Progenitor cell of endocrine pancreas (in vitro differentiated cells): ENCODE results near the gene LGI4. TPM values are rescaled to one million over a fixed set of nuclear protein-coding genes. Genes with fewer than 3 reads are reported as not detected.

ENCODE experiments used
- DNase-seq: peaks from one replicate; pipeline ENCODE4 v3.0.0; 2021; ENCODE audit warnings: low spot score; ENCODE audit not compliant: unreplicated experiment
- H3K27ac Mint-ChIP-seq: 2 replicates; pipeline ENCODE4 v1.8.0; 2021; ENCODE audit warnings: mild to moderate bottlenecking, moderate library complexity, mixed read lengths
- H3K27me3 Mint-ChIP-seq: 2 replicates; pipeline ENCODE4 v1.8.0; 2021; ENCODE audit warnings: mixed read lengths
- H3K36me3 Mint-ChIP-seq: 2 replicates; pipeline ENCODE4 v1.8.0; 2022; ENCODE audit warnings: mixed read lengths; ENCODE audit not compliant: insufficient read depth
- H3K4me1 Mint-ChIP-seq: 2 replicates; pipeline ENCODE4 v1.8.0; 2021; ENCODE audit warnings: low read depth, mixed read lengths
- H3K4me3 Mint-ChIP-seq: 2 replicates; pipeline ENCODE4 v1.8.0; 2021; ENCODE audit warnings: low read depth, mild to moderate bottlenecking, moderate library complexity, mixed read lengths
- H3K9me3 Mint-ChIP-seq: 2 replicates; pipeline ENCODE4 v1.8.0; 2021; ENCODE audit warnings: low read depth, mixed read lengths
- CTCF ChIP-seq: fragments of 200-600 bp; sonication (generic); IDR thresholded peaks from one replicate; pipeline ENCODE4 v1.5.0; 2021; ENCODE audit warnings: antibody characterized with exemption, mild to moderate bottlenecking; ENCODE audit not compliant: unreplicated experiment
- total RNA-seq: library from RNA; stranded (reverse); gene quantifications from 2 replicates; pipeline ENCODE4 v1.2.1, GENCODE V29; 2021

Gene LGI4
- total RNA-seq, 1 donor from 2014 or later: not detected

DNA sequence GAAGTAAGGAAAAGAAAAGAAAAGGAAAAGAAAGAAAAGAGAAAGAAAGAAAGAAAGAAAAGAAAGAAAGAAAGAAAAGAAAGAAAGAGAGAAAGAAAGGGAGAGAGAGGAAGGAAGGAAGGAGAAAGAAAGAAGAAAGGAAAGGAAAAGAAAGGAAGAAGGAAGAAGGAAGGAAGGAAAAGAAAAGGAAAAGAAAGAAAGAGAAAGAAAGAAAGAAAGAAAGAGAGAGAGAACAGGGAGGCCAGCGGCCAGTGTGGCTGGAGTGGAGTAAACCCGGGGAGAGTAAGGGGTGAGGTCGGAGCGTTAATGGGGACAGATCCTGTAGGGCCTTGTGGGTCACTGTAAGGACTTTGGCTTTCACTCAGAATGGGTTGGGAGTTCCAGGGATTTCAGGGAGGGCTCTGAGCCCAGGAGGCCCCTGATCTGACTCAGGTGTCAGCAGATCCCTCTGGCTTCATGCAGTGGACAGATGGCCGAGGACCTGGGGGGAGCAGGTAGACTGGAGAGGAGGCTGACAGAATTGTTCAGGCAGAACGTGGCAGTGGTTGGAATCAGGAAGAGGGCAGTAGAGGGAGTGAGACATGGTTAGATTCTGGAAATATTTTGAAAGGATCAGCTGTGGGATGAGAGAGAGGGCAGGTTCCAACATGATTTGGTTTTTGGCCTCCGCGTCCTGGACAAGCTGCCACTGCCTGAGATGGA is 39.0 kb downstream of the LGI4 start:
- TF ChIP-seq CTCF: no peak
- H3K27ac Mint-ChIP-seq: peak overlapping the region; percentile 11
- H3K4me1 Mint-ChIP-seq: peaks cover 5% of the 10 kb centered on the region
- no peak for DNase-seq
- H3K9me3 Mint-ChIP-seq: no peaks in the 10 kb centered on the region
- no peaks in the 10 kb centered on the region for H3K36me3 Mint-ChIP-seq
- H3K27me3 Mint-ChIP-seq: peaks cover 6% of the 10 kb centered on the region
- H3K4me3 Mint-ChIP-seq: no peak overlapping the region

DNA sequence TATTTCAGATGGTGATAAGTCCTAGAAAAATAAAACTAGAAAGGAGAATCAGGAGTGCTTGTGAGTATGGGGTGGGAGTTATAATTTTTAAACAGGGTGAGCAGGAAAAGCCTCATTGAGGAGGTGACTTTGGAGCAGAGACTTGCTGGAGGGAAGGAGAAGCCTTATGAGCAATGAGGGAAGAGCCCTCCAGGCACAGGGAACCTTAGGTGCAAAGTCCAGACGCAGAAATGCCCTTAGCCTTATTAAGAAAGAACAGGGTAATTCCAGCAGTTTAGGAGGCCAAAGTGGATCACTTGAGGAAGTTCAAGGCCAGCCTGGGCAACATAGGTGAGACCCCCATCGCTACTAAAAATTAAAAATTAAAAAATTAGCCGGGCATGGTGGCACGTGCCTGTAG is 40.2 kb downstream of the LGI4 start:
- Mint-ChIP-seq H3K27me3 (peaks cover 6% of the 10 kb centered on the region), H3K4me1 (peaks cover 7% of the 10 kb centered on the region), H3K36me3 (no peaks in the 10 kb centered on the region), H3K9me3 (no peaks in the 10 kb centered on the region), H3K27ac (no peak overlapping the region), H3K4me3 (no peak overlapping the region)
- no peak for DNase-seq
- TF ChIP-seq CTCF: no peak

- Mint-ChIP-seq H3K4me1 (peaks cover 8% of the 10 kb centered on the region), H3K36me3 (no peaks in the 10 kb centered on the region), H3K27me3 (peaks cover 6% of the 10 kb centered on the region), H3K9me3 (no peaks in the 10 kb centered on the region), H3K4me3 (no peak overlapping the region), H3K27ac (no peak overlapping the region)
- no peak for TF ChIP-seq CTCF
- no peak for DNase-seq
These were observed 40.8 kb downstream of the LGI4 start for GRCh38 chr19:35093941-35094647.

DNA sequence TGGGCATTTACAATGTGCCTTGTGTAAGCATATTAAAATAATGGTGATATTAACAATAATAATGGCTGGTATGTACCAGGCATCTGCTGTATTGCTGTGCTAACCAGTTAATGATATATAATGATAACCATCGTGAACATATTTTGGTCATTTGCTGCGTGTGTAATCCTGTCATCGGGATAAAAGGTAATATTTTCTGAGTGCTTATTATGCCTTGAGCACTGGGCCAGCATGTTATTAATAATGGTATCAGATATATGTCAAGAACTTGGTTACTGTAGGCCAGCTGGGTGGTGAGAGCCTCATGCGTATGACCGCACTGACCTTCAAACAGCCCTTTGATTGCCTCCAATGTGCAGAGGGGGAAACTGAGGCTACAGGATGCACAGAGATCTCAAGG is 41.4 kb downstream of the LGI4 start:
- no peak for DNase-seq
- Mint-ChIP-seq H3K27ac (no peak overlapping the region), H3K4me3 (no peak overlapping the region), H3K27me3 (peaks cover 6% of the 10 kb centered on the region), H3K9me3 (no peaks in the 10 kb centered on the region), H3K36me3 (no peaks in the 10 kb centered on the region), H3K4me1 (peaks cover 8% of the 10 kb centered on the region)
- no peak for TF ChIP-seq CTCF

DNA sequence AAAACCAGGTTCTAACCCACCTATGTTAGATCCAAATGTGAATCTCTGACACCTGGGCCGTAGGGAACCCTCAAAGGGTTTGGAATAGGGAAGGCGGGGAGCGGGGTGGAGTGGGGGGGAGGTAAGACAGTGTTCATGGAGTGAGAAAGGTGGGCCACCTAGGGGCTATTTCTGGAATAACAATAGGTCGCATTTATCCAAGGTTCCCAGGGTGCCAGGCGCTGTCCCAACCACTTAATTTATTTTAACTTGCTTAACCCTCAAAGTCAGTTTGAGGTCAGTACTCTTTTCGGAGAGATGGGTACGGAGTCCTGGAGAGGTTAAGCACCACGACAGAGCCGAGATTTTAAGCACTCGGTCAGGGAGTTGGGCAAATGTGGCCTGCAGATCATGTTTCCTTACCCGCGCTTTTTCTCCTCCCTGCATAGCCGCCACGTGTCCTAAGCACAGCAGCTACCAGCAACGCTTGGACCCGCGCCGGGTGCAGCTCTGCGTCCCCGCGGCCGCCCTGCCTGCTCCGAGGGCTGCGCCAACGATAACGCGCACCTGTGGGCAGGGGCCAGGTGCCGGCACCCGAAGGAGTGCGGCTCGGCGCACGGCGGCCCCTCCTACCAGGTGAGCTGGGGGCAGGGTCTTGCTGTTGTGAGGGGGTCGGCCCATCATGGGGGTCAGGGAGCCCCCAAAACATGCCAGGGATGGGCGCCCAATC is 44.2 kb downstream of the LGI4 start:
- Mint-ChIP-seq H3K4me1 (peaks cover 10% of the 10 kb centered on the region), H3K4me3 (peak overlapping the region; percentile 31), H3K9me3 (no peaks in the 10 kb centered on the region), H3K27me3 (peaks cover 5% of the 10 kb centered on the region), H3K27ac (no peak overlapping the region), H3K36me3 (no peaks in the 10 kb centered on the region)
- peak; percentile 28 for DNase-seq
- peak; percentile 67 for TF ChIP-seq CTCF
